NCI-H526 (cell line): ENCODE results near the gene ZMIZ1.

Source experiments
- DNase-seq, 2 experiments: peaks; one replicate each; lab custom pipeline; 2025; lab: John Stamatoyannopoulos, UW

ZMIZ1 gene

DNA sequence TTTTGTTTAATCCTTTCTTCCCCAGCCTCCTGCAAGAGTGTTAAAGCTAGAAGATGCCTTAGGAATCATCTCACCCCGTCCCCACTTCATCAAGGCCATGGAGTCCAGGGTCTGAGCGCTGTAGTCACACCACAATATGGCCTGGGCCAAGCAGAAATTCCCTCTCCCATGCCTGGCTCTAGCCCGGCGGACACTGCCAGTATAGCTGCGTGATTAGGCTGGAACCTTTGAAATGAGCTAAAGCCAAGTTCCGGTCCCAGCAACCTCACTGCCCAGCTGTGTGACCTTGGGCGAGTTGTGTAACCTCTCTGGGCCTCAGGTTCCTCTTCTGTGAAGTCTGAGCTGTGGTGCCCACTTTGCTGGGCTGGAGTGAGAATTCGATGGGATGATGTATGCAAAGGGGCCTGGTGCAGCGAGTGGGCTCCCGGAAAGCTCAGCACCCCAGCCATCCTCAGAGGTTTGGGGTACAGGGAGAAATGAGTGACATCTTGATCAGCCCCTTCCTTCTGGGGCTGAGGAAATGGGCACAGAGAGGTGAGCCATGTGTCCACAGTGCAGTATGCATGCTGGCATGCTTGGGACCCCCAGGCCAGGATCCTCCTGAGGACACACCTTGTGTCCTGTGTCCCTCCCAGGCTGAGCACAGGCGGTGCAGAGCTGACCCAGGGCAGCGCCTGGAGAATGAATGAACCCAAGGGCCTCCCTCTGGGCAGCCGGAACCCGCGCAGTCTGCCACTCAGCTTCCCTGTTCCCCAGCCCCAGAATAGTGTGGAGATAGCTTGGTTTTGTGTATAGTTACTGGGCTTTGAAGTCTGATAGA lies 118.6 kb downstream of the ZMIZ1 start:
- no peak for DNase-seq

DNA sequence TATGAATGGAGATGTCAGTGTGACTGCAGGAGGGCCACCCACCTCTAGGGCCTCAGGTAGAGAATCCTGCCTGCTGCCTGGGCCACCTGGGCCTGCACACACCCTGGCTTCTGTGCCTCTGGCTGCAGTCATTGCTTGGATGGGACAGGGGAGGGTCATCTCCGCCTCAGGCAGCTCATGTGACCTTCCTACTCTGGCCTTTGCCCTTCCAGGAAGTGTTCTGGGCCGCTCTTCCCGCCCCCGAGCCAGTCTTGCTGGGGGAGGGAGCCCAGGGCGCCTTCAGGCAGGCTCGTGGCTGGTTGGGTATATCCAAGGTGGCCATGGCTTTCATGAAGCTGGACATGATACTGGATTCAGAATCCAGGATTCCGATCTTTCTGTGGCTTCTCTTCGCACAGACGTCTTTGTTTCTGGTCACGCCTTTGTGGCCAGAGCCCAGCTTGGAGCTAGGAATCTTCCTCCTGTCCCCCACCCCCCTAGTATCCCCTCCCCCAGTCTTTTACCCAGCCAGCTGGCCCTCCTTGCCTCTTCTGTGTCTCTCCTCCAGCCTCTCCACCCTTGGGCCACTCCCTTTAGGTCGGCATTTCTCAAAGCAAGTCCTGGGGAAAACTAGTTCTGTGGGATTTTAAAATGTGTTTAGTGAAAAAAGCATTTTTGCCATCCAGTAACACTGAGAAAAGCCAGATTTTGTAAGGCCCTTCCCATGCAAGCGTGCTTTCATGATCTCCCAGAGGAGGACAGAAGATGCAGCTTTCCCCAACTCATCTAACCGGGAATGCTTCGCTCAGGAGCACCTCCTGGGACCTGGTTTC lies 119.6 kb downstream of the ZMIZ1 start:
- DNase-seq: no peak

DNA sequence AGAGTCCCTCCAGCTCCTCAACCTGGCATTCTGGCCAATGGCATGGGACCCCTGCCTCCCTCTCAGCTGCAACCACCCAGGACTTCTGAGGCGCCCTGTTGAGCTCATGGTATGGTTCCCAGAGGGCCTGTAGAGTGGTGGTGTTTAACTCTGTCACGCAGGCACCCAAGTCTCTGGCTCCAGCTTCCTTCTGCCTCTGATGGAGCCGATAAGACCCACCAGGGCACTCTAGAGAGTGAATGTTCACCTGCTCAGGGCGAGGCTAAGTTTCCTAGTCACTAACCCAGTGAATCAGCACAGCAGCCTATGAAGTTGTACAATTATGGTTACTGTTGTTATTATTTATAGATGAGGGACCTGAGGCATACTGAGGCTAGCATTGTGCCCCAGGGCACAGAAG lies 120.4 kb downstream of the ZMIZ1 start:
- no peak for DNase-seq

DNA sequence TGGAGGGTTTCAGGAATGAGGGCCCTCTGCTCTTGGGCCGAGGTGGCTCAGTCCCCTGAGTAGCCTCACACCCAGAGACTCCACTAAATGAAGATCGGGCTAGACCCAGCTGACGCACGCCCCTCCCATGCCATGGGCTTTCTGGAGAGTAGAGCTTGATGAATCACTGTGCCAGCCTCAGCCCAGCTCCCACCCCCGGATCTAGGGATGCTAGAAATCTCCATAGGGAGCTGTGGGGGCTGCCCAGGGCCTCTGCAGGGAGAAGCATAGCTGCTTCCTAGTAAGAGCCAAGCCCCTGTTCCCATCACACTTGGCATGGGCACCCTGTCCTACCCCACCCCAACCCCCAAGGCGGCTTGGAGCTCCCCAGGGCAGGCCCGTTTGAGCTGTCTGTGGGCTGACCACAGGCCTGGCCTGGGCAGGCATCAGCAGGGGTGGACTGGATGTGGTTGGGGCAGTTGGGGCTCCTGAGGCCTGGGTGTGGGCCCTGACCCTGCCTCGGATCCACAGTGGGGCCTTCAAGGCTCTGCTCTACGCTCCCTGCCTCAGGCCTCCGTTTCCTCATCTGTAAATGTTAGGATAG lies 121.2 kb downstream of the ZMIZ1 start:
- DNase-seq: no peak

DNA sequence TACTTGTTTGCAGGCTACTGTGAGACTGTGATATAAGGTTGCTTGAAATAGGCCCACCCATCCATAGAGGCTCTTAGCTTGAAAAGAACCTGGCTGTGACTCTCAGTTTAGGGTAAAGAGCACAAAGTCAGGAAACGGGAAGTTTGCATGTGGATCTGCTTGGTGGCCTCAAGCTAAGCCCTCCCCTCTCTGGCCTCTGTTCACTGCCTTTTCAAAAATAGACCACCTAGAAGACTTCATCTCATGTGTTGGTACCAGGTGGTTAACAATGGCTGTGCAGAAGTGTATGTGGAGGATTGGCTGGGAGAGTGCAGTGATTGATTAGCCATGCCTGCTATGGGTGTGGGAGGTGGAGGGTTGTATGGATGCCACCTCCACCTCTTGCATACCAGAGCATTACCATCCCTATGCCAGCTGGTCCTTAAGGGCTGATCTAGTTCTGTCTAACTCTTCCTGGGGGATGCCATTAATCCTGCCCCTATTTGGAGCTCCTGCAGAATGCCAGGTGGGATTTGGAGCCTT lies 122.0 kb downstream of the ZMIZ1 start:
- no peak for DNase-seq

DNA sequence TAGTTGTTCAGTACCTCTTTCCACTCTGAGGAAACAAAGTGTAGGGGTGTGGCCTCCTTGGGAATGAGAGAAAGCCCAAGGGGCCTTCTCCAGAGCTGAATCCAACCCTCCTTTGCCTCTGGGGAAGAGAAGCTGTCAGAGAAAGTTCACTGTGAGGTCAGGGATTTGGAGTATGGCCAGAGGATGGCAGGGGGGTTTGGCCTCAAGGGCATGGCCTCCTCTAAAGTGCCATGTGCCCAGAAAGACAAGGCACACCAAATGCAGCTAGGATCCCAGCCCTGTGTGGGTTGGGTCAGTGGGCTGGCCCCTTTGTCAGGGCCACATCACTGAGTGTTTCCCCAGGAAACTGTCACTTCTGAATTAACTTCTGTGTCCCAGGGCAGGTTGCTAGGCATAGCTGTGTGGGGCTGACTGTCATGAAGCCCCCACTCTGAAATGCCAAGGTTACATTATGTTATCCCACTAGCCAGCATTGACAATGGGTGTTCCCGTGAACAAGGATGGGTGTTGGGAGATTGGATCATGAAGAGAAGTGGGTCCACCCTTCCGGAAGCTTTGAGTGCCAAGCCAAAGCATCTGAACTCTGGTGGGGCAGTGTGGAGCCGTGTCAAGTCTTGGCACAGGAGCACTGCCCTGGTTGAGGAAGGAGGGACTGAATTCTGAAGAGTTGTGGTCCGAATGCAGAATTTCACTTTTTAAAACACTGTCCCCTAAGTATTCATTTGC lies 123.3 kb downstream of the ZMIZ1 start:
- DNase-seq: no peak

DNA sequence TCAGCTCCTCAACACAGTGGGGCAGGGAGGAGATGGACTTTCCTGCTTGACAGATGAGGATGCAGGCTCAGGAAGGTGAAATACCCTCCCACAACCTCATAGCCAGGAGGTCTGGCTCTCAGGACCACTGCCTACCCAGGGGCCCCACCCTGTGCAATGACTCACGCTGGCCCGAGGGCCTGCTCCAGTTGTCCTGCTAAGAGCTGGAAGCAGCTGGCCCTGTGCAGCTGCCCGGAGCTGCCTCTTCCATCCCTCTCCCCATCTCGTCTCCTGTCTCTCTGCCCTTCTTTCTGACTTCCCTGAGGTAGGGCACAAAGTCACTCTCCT lies 123.9 kb downstream of the ZMIZ1 start:
- no peak for DNase-seq

DNA sequence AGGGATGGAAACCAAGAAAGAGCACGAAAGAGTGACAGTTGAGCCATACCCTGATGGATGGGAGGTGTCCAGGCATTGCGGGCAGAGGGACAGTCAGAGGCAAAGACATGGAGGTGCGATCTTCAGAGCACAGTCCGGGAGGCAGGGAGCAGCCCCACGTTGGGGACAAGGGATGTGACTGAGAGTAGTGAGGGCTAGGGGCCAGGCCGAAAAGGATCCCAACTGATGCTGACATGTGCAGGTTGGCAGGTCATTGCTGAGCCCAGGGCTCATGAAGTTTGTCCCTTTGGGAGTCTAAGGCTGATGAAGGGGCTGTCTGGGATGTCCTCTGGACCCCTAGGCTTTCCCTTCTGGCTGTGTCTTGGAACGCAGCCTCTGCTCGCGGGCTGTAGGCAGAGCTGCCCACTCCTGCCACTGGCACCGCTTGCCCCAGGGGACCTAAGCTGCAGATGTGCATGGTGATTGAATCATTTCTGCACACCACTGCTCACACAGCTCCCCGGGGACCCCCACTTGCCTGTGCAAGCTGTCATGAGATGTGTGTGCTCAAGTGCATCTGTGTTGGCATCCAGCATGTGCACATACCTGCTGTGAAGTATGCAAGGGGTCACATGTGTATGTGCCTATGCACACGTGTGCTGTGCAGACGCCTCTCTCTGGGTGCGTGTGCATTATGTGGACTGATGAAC lies 125.1 kb downstream of the ZMIZ1 start:
- DNase-seq: no peak

DNA sequence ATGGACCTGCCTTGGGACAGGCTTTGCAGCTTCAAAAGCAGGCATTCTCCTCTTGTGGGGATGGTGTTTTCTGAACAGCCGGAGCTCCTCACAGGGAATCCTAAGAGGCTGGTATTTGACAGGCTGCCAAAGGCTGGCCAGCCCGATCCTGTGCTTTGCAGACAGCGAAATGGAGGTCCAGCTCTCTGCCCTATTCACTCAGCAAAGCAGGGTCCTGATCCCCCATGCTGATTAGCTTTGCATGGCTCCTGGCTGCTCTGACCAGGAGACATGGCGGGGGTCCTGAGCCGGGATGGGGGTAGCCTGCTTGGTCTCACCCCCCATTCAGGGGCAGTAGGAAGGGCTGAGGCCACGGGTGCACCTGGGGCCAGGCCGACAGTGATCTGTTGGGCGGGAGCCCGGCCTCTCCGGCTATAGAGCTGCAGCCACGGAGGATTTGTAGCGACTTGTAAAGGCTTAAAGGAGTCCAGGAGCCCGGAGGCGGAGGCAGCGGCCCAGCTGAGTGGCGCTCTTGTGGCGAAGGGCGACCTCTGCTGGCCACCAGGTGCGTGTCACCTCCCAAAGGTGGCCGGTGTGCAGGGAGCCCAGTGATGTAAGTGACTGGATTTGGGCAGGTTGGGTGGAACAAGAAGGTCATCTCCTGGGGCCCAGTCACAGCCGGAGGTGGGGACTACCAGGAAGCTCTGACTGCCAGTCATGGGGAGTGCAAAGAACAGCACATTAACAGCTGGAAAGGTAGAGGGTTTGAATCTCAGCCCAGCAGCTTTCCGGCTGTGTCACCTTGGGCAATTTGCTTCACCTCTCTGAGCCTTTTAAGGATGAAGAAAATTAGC lies 126.5 kb downstream of the ZMIZ1 start:
- DNase-seq: peak in 1 of 2 experiments; percentile 80

DNA sequence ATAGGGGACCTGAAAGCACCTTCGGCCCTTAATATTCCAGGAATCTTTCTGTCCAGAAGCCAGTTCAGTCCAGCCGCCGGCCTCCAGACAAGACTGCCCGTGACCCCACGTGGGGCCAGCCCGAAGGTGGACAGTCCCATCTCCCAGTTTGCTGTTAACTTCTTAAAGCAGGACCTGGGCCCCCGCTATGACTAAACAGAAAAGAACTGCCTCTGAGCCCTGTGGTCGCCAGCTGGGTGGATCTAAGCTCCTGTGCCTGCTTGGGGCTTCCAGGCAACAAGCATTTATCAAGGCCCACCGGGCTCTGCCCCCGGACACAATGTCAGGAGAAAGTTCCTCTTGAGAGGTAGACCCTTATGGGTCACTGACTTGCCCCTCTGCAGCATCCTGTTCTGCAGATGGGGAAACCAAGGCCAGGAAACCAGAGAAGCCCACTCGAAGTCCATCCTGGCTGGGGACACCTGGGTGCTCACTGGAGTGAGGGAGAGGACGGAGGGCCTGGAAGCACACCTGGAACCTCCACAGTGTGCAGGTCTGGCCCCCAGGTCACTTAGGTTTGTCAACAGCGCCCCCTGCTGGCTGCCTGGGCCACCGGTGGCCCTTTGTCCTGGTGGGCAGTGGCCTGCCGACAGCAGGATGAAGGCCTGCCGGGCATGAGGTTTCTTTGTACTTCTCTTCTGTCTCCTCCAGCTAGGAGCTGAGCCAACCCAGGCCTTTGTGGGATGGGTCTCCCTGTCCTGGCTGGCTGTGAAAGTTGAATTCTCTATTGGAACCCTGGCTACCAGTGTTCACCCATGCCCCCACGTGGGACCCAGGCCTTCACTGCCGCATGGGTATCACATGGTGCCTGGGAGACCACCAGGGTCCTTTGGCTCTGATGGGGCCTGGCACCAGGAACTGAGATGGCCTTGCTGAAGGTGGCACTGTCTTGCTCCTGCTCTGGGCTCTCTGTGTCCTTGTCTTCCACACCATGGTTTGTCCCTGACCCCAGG lies 128.0 kb downstream of the ZMIZ1 start:
- peak; percentile 4 to 67 for DNase-seq

DNA sequence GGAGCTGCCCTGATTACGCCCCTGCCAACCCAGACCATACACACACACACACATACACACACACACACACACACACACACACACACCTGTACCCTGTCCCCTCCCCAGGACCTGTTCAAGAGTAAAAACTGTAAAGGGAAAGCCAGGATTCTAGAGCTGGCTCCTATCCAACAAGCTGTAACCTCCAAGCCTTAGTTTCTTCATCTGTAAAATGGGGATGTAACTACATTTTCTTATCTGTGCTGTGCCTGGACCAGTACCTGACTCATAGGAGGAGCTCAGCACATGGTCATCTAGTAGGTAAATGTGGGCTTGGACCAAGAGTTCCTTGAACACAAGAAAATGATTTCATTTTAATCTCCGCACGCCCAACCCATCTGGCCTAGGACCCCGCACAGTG lies 128.8 kb downstream of the ZMIZ1 start:
- no peak for DNase-seq

DNA sequence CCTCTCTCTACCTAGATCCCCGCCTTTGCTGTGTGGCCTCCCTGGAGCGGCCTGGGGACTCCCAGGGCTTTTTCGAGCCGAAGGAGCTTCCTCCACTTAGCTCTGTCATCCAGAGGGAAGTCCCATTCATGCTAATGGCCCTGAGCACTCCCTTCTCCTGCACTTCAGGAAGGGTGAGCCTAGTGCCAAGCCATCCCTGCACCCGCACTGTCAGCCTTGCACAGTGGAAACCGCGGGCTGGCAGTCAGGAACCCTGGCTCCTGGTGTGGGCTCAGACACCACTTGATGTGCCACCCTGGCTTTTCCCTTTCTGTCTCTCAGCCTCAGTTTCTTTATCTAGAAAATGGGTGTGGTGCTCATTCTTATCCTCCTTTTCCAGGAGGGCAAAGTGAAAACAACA lies 131.6 kb downstream of the ZMIZ1 start:
- DNase-seq: no peak

DNA sequence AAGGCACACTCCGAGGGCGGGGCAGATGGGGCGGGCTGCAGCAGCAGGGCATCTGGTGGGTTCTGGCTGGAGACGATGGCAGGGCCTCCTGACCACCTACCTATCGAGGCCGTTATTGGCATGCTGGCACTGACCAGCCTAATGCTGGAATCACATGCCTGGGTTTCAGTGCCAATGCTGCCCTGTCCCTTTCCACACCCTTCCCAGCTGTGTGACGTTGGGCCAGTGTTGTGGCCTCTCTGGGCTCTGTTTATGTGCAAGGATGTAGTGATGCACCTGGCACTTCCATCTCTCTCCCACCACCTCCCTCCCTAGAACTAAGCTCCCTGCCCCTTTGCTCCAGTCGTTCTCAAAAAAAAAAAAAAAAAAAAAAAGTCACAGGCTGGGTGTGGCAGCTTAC lies 132.9 kb downstream of the ZMIZ1 start:
- DNase-seq: no peak

DNA sequence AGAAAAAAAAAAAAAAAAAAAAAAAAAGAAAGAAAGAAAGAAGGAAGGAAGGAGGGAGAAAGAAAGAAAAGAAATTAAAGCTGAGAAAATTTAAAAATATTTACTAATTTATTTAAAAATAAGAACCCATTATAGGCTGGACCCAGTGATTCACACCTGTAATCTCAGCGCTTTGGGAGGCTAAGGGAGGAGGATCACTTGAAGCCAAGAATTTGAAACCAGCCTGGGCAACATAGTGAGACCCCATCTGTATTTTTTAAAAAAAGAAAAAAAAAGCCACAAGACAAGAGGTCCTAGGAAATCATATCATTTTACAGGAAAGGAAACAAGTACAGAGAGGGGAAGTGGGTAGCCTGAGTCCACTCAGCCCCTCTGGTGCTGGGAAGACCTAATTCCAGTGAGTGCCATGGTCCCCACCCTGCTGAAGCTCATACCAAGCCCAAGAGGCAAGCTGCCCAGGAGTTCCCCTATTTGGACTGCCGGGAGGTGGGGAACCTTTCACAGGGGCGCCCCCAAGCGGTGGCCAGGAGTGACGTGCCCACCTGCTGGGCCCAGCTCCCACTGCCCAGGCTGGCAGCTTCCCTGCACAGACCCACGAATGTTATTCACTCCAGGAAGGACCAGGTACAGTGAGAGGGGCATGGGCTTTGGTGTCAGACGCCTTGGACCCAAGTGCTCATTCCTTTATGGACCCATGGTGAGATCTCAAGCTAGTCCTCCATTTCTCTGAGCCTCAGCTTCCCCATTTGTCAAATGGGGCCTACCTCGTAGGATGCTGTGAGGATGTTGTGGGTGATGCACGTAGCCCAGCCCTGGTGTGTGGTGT lies 133.6 kb downstream of the ZMIZ1 start:
- DNase-seq: peak in 1 of 2 experiments; percentile 41

DNA sequence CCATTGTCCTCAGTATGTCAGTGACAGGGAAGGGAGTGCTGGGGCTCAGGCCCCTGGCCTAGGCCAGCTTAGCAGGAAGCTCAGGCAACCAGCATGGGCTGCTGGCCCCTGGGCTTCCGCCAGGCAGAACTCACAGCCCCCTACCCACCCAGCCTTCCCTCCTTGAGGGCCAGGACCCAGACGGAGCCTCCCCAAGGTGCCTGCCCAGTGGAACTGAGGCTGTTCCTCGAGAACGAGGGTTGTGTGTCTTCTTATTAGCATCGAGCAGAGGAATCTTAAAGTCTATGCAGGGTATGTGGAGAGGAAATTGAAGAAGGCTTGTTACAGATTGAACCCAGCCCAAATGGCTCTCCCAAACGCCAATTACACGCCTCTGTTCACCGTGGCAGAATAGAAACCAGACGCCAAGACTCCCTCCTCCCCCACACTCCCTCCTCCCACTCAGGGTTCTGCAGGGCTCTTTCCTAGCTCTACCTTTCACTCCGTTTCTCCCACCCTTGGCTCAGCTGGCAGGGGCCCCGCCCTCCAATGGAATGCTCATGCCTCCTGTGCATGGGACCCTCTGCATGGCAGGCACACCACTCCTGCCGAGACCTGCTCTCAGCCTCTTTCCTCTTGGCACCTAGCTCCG lies 134.4 kb downstream of the ZMIZ1 start:
- DNase-seq: no peak

DNA sequence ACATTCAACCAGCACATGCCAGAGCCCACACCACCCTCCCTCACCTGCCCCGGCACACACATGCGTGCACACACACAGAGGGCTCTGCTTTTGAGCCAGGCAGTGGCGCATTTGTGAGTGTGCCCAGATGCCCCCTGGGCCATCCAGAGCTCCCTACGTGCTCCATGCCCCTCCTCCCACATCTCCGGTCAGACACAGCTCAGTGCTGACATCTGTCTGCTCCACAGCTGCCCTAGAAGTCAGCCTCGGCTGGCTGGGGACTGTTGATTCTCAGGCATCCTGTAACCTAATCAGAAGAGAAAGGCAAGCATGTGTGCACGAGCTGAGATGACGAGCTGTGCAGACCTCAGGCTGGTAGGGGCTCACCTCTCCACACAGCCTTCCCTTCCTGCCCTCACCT lies 135.1 kb downstream of the ZMIZ1 start:
- no peak for DNase-seq

DNA sequence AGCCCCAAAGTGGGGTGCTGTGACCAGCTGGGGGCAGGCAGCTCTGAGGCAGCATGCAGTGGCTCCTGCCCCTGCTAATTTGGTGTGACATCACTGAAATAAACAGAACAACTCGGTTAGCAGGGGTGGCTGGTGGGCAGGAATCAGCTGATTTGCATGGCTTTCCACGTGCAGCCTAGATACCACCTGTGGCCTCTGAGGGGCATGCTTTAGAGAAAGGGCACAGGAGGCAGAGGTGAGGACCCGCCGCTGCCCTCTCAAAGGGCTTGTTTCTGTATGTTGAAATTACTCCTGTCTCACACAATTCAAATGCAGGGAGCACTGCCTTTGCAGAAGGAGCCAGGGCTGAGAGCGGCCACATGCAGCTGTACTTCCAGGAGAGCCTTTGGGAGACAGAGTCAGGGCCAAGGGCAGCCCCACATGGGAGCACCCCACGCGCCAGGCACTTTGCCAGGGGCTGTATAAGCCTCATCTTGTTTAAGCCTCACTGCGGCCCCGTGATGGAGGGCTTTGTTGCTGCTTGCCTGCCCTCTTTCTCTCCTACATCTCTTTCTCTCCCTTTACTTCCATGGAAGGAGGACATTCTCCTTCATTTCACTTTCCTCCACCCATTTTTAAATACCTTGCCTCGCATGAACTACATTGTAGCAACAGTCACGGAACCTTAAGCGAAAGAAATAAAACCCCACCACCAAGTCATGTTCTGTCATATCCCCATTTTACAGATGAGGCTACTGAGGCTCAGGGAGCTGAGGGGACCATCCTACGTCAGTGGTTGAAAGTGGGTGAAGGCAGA lies 137.7 kb downstream of the ZMIZ1 start:
- no peak for DNase-seq

DNA sequence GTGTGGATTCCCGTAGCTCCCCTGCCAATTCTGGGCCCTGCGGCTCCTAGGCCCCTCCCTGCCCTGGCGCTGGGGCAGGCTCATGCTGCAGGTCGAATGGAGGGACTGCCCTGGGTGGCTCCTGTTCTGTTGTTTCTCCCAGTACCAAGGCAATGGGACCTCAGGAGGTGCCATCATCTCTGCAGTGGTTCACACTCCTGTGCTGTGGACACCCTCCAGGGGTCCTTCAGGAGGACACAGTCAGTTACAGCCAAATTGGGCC lies 138.3 kb downstream of the ZMIZ1 start:
- no peak for DNase-seq
